IMR-90 (cell line): Measurements from ENCODE around the gene PPP1CA. TPM values are rescaled to one million over a fixed set of nuclear protein-coding genes. Genes with fewer than 3 reads are reported as not detected.
A peak's percentile ranks its signal among the peaks of the same experiment; 100 is the strongest.

ENCODE experiments used
- ATAC-seq: fragments of 200-7000 bp; cut with Tn5 transposase; 2 replicates; pipeline ENCODE4 v1.9.1; 2020; ENCODE audit warnings: low read depth, mild to moderate bottlenecking, moderate library complexity
- BruUV-seq: library from RNA; stranded (reverse); fragments of 400-500 nt; replicated peaks from 2 replicates; lab custom pipeline; 2021; lab: Mats Ljungman, UMichigan
- CTCF ChIA-PET: fragments of 300-600 bp; formaldehyde crosslinking; extraction: SDS; loops from one replicate; lab custom pipeline; 2021; ENCODE audit warnings: antibody characterized with exemption; lab: Yijun Ruan, JAX
- POLR2A ChIA-PET: fragments of 300-600 bp; sonication (Branson Sonifier 250); formaldehyde crosslinking; loops from one replicate; lab custom pipeline; 2022; ENCODE audit warnings: antibody characterized with exemption; ENCODE audit not compliant: unreplicated experiment; lab: Charles Lee
- DNase-seq: peaks from one replicate; pipeline ENCODE4 v3.0.0; 2013
- H2AFZ ChIP-seq: replicated peaks from 2 replicates; pipeline ENCODE3; 2013; ENCODE audit warnings: low read length, mild to moderate bottlenecking; ENCODE audit not compliant: poor library complexity
- H2AK5ac ChIP-seq: 2 replicates; pipeline ENCODE4 v1.6.1; 2013; ENCODE audit warnings: low read depth, low read length, inconsistent platforms
- H2AK9ac ChIP-seq: replicated peaks from 2 replicates; pipeline ENCODE3; 2013; ENCODE audit warnings: mild to moderate bottlenecking, low read depth, low read length, moderate library complexity; ENCODE audit not compliant: poor library complexity
- H2BK120ac ChIP-seq: 2 replicates; pipeline ENCODE4 v1.6.1; 2013; ENCODE audit warnings: low read depth, low read length, inconsistent platforms
- H2BK15ac ChIP-seq: 3 replicates; pipeline ENCODE4 v1.6.1; 2013; ENCODE audit warnings: low read depth, low read length, inconsistent platforms
- H2BK20ac ChIP-seq: 2 replicates; pipeline ENCODE4 v1.6.1; 2013; ENCODE audit warnings: low read depth, mild to moderate bottlenecking, inconsistent platforms, low read length, moderate library complexity
- H2BK5ac ChIP-seq: 2 replicates; pipeline ENCODE4 v1.6.1; 2013; ENCODE audit warnings: mild to moderate bottlenecking, low read depth, low read length, inconsistent platforms; ENCODE audit not compliant: poor library complexity, severe bottlenecking
- H3K14ac ChIP-seq: replicated peaks from 2 replicates; pipeline ENCODE4 v1.6.1; 2013; ENCODE audit warnings: low read depth, low read length, inconsistent platforms
- H3K18ac ChIP-seq: 2 replicates; pipeline ENCODE4 v1.6.1; 2013; ENCODE audit warnings: low read depth, low read length, control low read depth
- H3K23ac ChIP-seq: 2 replicates; pipeline ENCODE4 v1.6.1; 2013; ENCODE audit warnings: low read depth, low read length, inconsistent platforms
- H3K27ac ChIP-seq: 2 replicates; pipeline ENCODE4 v1.5.1; 2013; ENCODE audit warnings: mild to moderate bottlenecking, control low read depth, low read length; ENCODE audit not compliant: insufficient read depth
- H3K27me3 ChIP-seq: 2 replicates; pipeline ENCODE4 v1.6.1; 2013; ENCODE audit warnings: low read length; ENCODE audit not compliant: control insufficient read depth, insufficient read depth
- H3K36me3 ChIP-seq: 2 replicates; pipeline ENCODE4 v1.6.1; 2013; ENCODE audit warnings: low read length, mixed read lengths; ENCODE audit not compliant: control insufficient read depth, insufficient read depth
- H3K4ac ChIP-seq: 2 replicates; pipeline ENCODE4 v1.6.1; 2013; ENCODE audit warnings: low read depth, low read length, inconsistent platforms
- H3K4me1 ChIP-seq: 2 replicates; pipeline ENCODE4 v1.6.1; 2013; ENCODE audit warnings: low read length, mixed read lengths; ENCODE audit not compliant: control insufficient read depth, insufficient read depth
- H3K4me2 ChIP-seq: 2 replicates; pipeline ENCODE4 v1.6.1; 2013; ENCODE audit warnings: low read depth, mild to moderate bottlenecking, control low read depth, low read length, moderate library complexity
- H3K4me3 ChIP-seq: 2 replicates; pipeline ENCODE4 v1.5.1; 2013; ENCODE audit warnings: low read depth, mild to moderate bottlenecking, control low read depth, low read length, moderate library complexity; ENCODE audit not compliant: insufficient read depth
- H3K56ac ChIP-seq: 2 replicates; pipeline ENCODE4 v1.6.1; 2013; ENCODE audit warnings: low read length, inconsistent platforms; ENCODE audit not compliant: insufficient read depth; ENCODE audit errors: extremely low read depth
- H3K79me1 ChIP-seq, 2 experiments: 2 replicates each; pipeline ENCODE4 v1.6.1; 2013; ENCODE audit warnings: low read length in 2 of 2, inconsistent platforms in 1 of 2, low read depth in 1 of 2
- H3K9ac ChIP-seq: 2 replicates; pipeline ENCODE4 v1.6.1; 2013; ENCODE audit warnings: low read depth, low read length, control low read depth
- H3K9me1 ChIP-seq: 2 replicates; pipeline ENCODE4 v1.6.1; 2013; ENCODE audit warnings: low read length, inconsistent platforms; ENCODE audit not compliant: insufficient read depth
- H3K9me3 ChIP-seq: 2 replicates; pipeline ENCODE4 v1.6.1; 2013; ENCODE audit warnings: low read length; ENCODE audit not compliant: control insufficient read depth, insufficient read depth
- H4K20me1 ChIP-seq: 2 replicates; pipeline ENCODE4 v1.6.1; 2013; ENCODE audit warnings: low read length, inconsistent platforms; ENCODE audit not compliant: insufficient read depth
- H4K5ac ChIP-seq: 2 replicates; pipeline ENCODE4 v1.6.1; 2013; ENCODE audit warnings: mild to moderate bottlenecking, low read depth, low read length, control low read depth
- H4K8ac ChIP-seq, 2 experiments: 2 replicates each; pipeline ENCODE4 v1.6.1; 2013; ENCODE audit warnings: low read depth in 2 of 2, low read length in 2 of 2, control low read depth in 1 of 2, inconsistent platforms in 1 of 2
- H4K91ac ChIP-seq: 2 replicates; pipeline ENCODE4 v1.6.1; 2013; ENCODE audit warnings: low read depth, low read length, inconsistent platforms; ENCODE audit not compliant: insufficient read depth
- BHLHE40 ChIP-seq: fragments of 150-350 bp; IDR thresholded peaks from 2 replicates; pipeline ENCODE4 v1.6.1; 2016; ENCODE audit warnings: mild to moderate bottlenecking, low read depth, low read length
- CHD1 ChIP-seq: IDR thresholded peaks from 2 replicates; pipeline ENCODE4 v1.6.1; 2012; ENCODE audit warnings: low read depth, low read length, improper control_type of control experiment
- RFX5 ChIP-seq: IDR thresholded peaks from 2 replicates; pipeline ENCODE4 v1.8.0; 2012; ENCODE audit warnings: low read depth, mild to moderate bottlenecking, low read length, moderate library complexity
- WGBS, 2 experiments: methylation state at CpG; one replicate each; pipeline versions ENCODE4 v1.1.5 to v1.1.7; 2013; ENCODE audit warnings: missing lambda C conversion rate in 2 of 2; ENCODE audit not compliant: insufficient read length in 1 of 2; ENCODE audit errors: extremely low coverage in 2 of 2; 5-methylcytosine and 5-hydroxymethylcytosine counted together
- dilution Hi-C: fragments of 300-500 bp; cut with HindIII; formaldehyde crosslinking; loops from one replicate; pipeline ENCODE4 v1.14.3; 2018; ENCODE audit warnings: low sequenced_read_pairs; ENCODE audit not compliant: unreplicated experiment
- in situ Hi-C: fragments of 300-500 bp; cut with MboI; formaldehyde crosslinking; loops from 3 replicates; pipeline ENCODE4 v1.14.3; 2019; ENCODE audit warnings: low sequenced_read_pairs, inconsistent platforms, mixed read lengths
- intact Hi-C: fragments of 100-400 bp; cut with micrococcal nuclease; formaldehyde crosslinking; loops from 2 replicates; pipeline ENCODE4 v1.10.0; 2022
- polyA plus RNA-seq, 3 experiments: library from polyadenylated mRNA; depleted of rRNA; stranded (reverse); fragments of >200 nt; gene quantifications; 2 replicates each; pipeline ENCODE4 v1.2.3, GENCODE V29; 2012; ENCODE audit warnings: low replicate concordance in 1 of 3
- total RNA-seq: library from RNA; depleted of rRNA; stranded (reverse); fragments of >200 nt; gene quantifications from 2 replicates; pipeline ENCODE4 v1.2.3, GENCODE V29; 2012
- TF ChIP-seq, protein P1 (sequence below): conservative IDR thresholded peaks from 2 replicates; pipeline ENCODE4 v1.5.1; 2012; ENCODE audit warnings: mild to moderate bottlenecking, low read depth, low read length, improper control_type of control experiment

PPP1CA gene
- total and polyA plus RNA-seq, 2 of the 4 experiments (the other 2 are of a cell fraction), result 228 to 313 TPM

- no TSS peak for BruUV-seq
- Histone ChIP-seq H3K4me3 (no peak overlapping the region), H4K8ac (no peak overlapping the region), H3K27ac (no peak overlapping the region), H3K56ac (no peak overlapping the region), H3K4ac (no peak overlapping the region; the same call in 1 of the 2 replicates), H2BK120ac (no peak overlapping the region), H3K36me3 (no peaks in the 10 kb centered on the region), H4K5ac (no peak overlapping the region; the same call in 1 of the 2 replicates), H3K9me1 (peaks cover 8% of the 10 kb centered on the region), H2AK5ac (no peak overlapping the region), H3K79me1 (0 out of 4 replicates have a peak, but pooled peaks cover 0 to 4% of the 10 kb centered on the region in 2 experiments), H2AFZ (peak overlapping the region; percentile 5), H3K9me3 (no peaks in the 10 kb centered on the region), H3K14ac (no peak overlapping the region), H4K91ac (no peak overlapping the region), H3K4me1 (peaks cover 20% of the 10 kb centered on the region), H2BK15ac (no peak overlapping the region), H2BK5ac (no peak overlapping the region), H3K27me3 (no peaks in the 10 kb centered on the region), H3K4me2 (no peak overlapping the region), H4K20me1 (no peaks in the 10 kb centered on the region), H2BK20ac (no peak overlapping the region), H2AK9ac (no peak overlapping the region), H3K23ac (no peak overlapping the region), H3K9ac (no peak overlapping the region), H3K18ac (no peak overlapping the region)
- CTCF ChIA-PET, result interaction anchor here (0.7 to 7.8 kb wide), 7 partner anchors 8 to 95 kb away, joined by 4 to 128 read pairs (median 8); partner anchors contain the start of genes CLCF1, POLD4, RAD9A and SSH3
- POLR2A ChIA-PET, result interaction anchor here (0.7 to 1.6 kb wide), 2 partner anchors 28 to 32 kb away, joined by 4 to 21 read pairs; partner anchors contain the start of gene POLD4
- ATAC-seq (no peak), DNase-seq (no peak)
- in situ Hi-C loops, result loop anchor here (5.0 kb wide), 1 partner anchor 119 kb away; no protein-coding TSS in a partner anchor
- WGBS, 2 experiments, result 86% methylated on average over 8 of the region's 13 CpGs; no CpG with 5 or more reads in 1 of the 2 experiments
- intact Hi-C loops, result no loop called here
- dilution Hi-C loops, result no loop called here
- TF ChIP-seq BHLHE40, result no peak
- TF ChIP-seq, protein P1, sequence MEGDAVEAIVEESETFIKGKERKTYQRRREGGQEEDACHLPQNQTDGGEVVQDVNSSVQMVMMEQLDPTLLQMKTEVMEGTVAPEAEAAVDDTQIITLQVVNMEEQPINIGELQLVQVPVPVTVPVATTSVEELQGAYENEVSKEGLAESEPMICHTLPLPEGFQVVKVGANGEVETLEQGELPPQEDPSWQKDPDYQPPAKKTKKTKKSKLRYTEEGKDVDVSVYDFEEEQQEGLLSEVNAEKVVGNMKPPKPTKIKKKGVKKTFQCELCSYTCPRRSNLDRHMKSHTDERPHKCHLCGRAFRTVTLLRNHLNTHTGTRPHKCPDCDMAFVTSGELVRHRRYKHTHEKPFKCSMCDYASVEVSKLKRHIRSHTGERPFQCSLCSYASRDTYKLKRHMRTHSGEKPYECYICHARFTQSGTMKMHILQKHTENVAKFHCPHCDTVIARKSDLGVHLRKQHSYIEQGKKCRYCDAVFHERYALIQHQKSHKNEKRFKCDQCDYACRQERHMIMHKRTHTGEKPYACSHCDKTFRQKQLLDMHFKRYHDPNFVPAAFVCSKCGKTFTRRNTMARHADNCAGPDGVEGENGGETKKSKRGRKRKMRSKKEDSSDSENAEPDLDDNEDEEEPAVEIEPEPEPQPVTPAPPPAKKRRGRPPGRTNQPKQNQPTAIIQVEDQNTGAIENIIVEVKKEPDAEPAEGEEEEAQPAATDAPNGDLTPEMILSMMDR, result no peak
- no peak for TF ChIP-seq RFX5
- TF ChIP-seq CHD1, result no peak
Observed at GRCh38 chr11:67381244-67381972, 20.2 kb downstream of the PPP1CA start.
